Mesothelial cell of epicardium (in vitro differentiated cells): Measurements from ENCODE around the gene SLC4A2. TPM values are rescaled to one million over a fixed set of nuclear protein-coding genes. Genes with fewer than 3 reads are reported as not detected.

Experiments used
- DNase-seq, 2 experiments: peaks; one replicate each; pipeline ENCODE4 v3.0.0; 2021; ENCODE audit warnings: low spot score in 2 of 2; ENCODE audit not compliant: unreplicated experiment in 2 of 2
- H3K27ac Mint-ChIP-seq: 2 replicates; pipeline ENCODE4 v1.8.0; 2021; ENCODE audit warnings: mixed read lengths
- H3K27me3 Mint-ChIP-seq: 2 replicates; pipeline ENCODE4 v1.8.0; 2021; ENCODE audit warnings: low read depth, mixed read lengths
- H3K36me3 Mint-ChIP-seq: 2 replicates; pipeline ENCODE4 v1.8.0; 2021; ENCODE audit warnings: mixed read lengths
- H3K4me1 Mint-ChIP-seq: 2 replicates; pipeline ENCODE4 v1.8.0; 2021; ENCODE audit warnings: mixed read lengths
- H3K4me3 Mint-ChIP-seq: 2 replicates; pipeline ENCODE4 v1.8.0; 2021; ENCODE audit warnings: mild to moderate bottlenecking, moderate library complexity, mixed read lengths
- H3K9me3 Mint-ChIP-seq: 2 replicates; pipeline ENCODE4 v1.8.0; 2021; ENCODE audit warnings: mixed read lengths
- CTCF ChIP-seq: fragments of 200-600 bp; sonication (generic); IDR thresholded peaks from one replicate; pipeline ENCODE4 v1.5.0; 2021; ENCODE audit warnings: antibody characterized with exemption; ENCODE audit not compliant: unreplicated experiment
- total RNA-seq: library from RNA; stranded (reverse); gene quantifications from 3 replicates; pipeline ENCODE4 v1.2.1, GENCODE V29; 2021

The SLC4A2 gene
- total RNA-seq, 1 donor from 2014 or later, result 243 TPM

- Mint-ChIP-seq H3K4me3 (no peak overlapping the region), H3K9me3 (no peaks in the 10 kb centered on the region), H3K27me3 (peaks cover 2% of the 10 kb centered on the region), H3K36me3 (peaks cover 35% of the 10 kb centered on the region), H3K27ac (no peak overlapping the region), H3K4me1 (peaks cover 16% of the 10 kb centered on the region)
- no peak for DNase-seq
- no peak for TF ChIP-seq CTCF
Observed at GRCh38 chr7:151121380-151122170, 62.2 kb downstream of the SLC4A2 start.

- Mint-ChIP-seq H3K36me3 (peaks cover 35% of the 10 kb centered on the region), H3K4me1 (peaks cover 14% of the 10 kb centered on the region), H3K27me3 (peaks cover 2% of the 10 kb centered on the region), H3K4me3 (no peak overlapping the region), H3K27ac (no peak overlapping the region), H3K9me3 (no peaks in the 10 kb centered on the region)
- DNase-seq, result no peak
- no peak for TF ChIP-seq CTCF
Observed at GRCh38 chr7:151122276-151122675, 62.9 kb downstream of the SLC4A2 start.

GRCh38 chr7:151122796-151123157, 63.4 kb downstream of the SLC4A2 start:
- H3K4me3 Mint-ChIP-seq, result no peak overlapping the region
- no peak overlapping the region for H3K27ac Mint-ChIP-seq
- no peak for DNase-seq
- peaks cover 17% of the 10 kb centered on the region for H3K4me1 Mint-ChIP-seq
- H3K36me3 Mint-ChIP-seq, result peaks cover 37% of the 10 kb centered on the region
- no peak for TF ChIP-seq CTCF
- H3K27me3 Mint-ChIP-seq, result peaks cover 2% of the 10 kb centered on the region
- no peaks in the 10 kb centered on the region for H3K9me3 Mint-ChIP-seq

- Mint-ChIP-seq H3K4me1 (peaks cover 17% of the 10 kb centered on the region), H3K4me3 (no peak overlapping the region), H3K27me3 (peaks cover 2% of the 10 kb centered on the region), H3K9me3 (no peaks in the 10 kb centered on the region), H3K27ac (peak overlapping the region; percentile 50), H3K36me3 (peaks cover 37% of the 10 kb centered on the region)
- no peak for TF ChIP-seq CTCF
- DNase-seq, result no peak
Observed at GRCh38 chr7:151123158-151123821, 63.9 kb downstream of the SLC4A2 start.

- Mint-ChIP-seq H3K36me3 (peaks cover 36% of the 10 kb centered on the region), H3K9me3 (no peaks in the 10 kb centered on the region), H3K4me1 (peaks cover 17% of the 10 kb centered on the region), H3K27me3 (peaks cover 2% of the 10 kb centered on the region), H3K27ac (peak overlapping the region; percentile 50), H3K4me3 (peak overlapping the region; percentile 24)
- peak; percentile 79 to 90 for DNase-seq
- peak; percentile 89 for TF ChIP-seq CTCF
Observed at GRCh38 chr7:151123822-151124464, 64.6 kb downstream of the SLC4A2 start.
